ENCODE results near the gene SMG1. TPM values are rescaled to one million over a fixed set of nuclear protein-coding genes. Genes with fewer than 3 reads are reported as not detected.
A peak's percentile ranks its signal among the peaks of the same experiment; 100 is the strongest.
"Not testable (repeated sequence)": the region's sequence is repeated elsewhere in the genome, so short reads cannot be mapped to it uniquely, and the experiment has no call there.

The SMG1 gene
- total RNA-seq, 2 experiments from 2014 or later, result 85.1 to 91.8 TPM

GRCh38 chr16:18774651-18775050 is 151.6 kb downstream of the SMG1 start:
- POLR2A ChIA-PET; H3K9me3 Mint-ChIP-seq; H3K27ac Mint-ChIP-seq; H3K4me1 Mint-ChIP-seq (ENCODE audit: low read depth); H3K27me3 Mint-ChIP-seq; CTCF ChIA-PET; intact Hi-C loops (cut with micrococcal nuclease); H3K36me3 Mint-ChIP-seq; DNase-seq; H3K4me3 Mint-ChIP-seq: not testable (repeated sequence)

GRCh38 chr16:18772171-18772570 is 154.0 kb downstream of the SMG1 start:
- H3K9me3 Mint-ChIP-seq, result not testable (repeated sequence)

GRCh38 chr16:18770336-18770962 is 155.8 kb downstream of the SMG1 start:
- intact Hi-C loops (cut with micrococcal nuclease); H3K4me3 Mint-ChIP-seq: not testable (repeated sequence)

More at GRCh38 chr16:18772171-18772570, 154.0 kb downstream of the SMG1 start:
- CTCF ChIA-PET; H3K36me3 Mint-ChIP-seq; DNase-seq; H3K27ac Mint-ChIP-seq; H3K4me3 Mint-ChIP-seq; H3K27me3 Mint-ChIP-seq; intact Hi-C loops (cut with micrococcal nuclease); POLR2A ChIA-PET: not testable (repeated sequence)
- peaks cover 14% of the 10 kb centered on the region for H3K4me1 Mint-ChIP-seq (ENCODE audit: low read depth)

GRCh38 chr16:18767217-18767616 is 159.0 kb downstream of the SMG1 start:
- peaks cover 15% of the 10 kb centered on the region for H3K4me1 Mint-ChIP-seq (ENCODE audit: low read depth)
- H3K27me3 Mint-ChIP-seq; H3K4me3 Mint-ChIP-seq; H3K36me3 Mint-ChIP-seq; H3K9me3 Mint-ChIP-seq; H3K27ac Mint-ChIP-seq; intact Hi-C loops (cut with micrococcal nuclease); CTCF ChIA-PET: not testable (repeated sequence)
- DNase-seq, result peak; percentile 52
- POLR2A ChIA-PET, result interaction anchor here (0.8 kb wide), 1 partner anchor 20 kb away, joined by 3 read pairs; no protein-coding TSS in a partner anchor

More at GRCh38 chr16:18770336-18770962, 155.8 kb downstream of the SMG1 start:
- CTCF ChIA-PET, result interaction anchor here (1.1 kb wide), 1 partner anchor 31 kb away, joined by 4 read pairs; the partner anchor contains the start of gene ARL6IP1
- H3K36me3 Mint-ChIP-seq, H3K27me3 Mint-ChIP-seq, H3K9me3 Mint-ChIP-seq, POLR2A ChIA-PET, H3K27ac Mint-ChIP-seq: not testable (repeated sequence)
- peaks cover 15% of the 10 kb centered on the region for H3K4me1 Mint-ChIP-seq (ENCODE audit: low read depth)
- peak; percentile 29 for DNase-seq

GRCh38 chr16:18762713-18763112 is 163.5 kb downstream of the SMG1 start:
- intact Hi-C loops (cut with micrococcal nuclease); H3K9me3 Mint-ChIP-seq; H3K4me1 Mint-ChIP-seq (ENCODE audit: low read depth); H3K36me3 Mint-ChIP-seq; H3K4me3 Mint-ChIP-seq; DNase-seq; POLR2A ChIA-PET; H3K27ac Mint-ChIP-seq; CTCF ChIA-PET; H3K27me3 Mint-ChIP-seq: not testable (repeated sequence)

- H3K4me3 Mint-ChIP-seq; H3K27ac Mint-ChIP-seq; H3K9me3 Mint-ChIP-seq; H3K27me3 Mint-ChIP-seq; POLR2A ChIA-PET; intact Hi-C loops (cut with micrococcal nuclease); CTCF ChIA-PET; H3K36me3 Mint-ChIP-seq: not testable (repeated sequence)
- peaks cover 18% of the 10 kb centered on the region for H3K4me1 Mint-ChIP-seq (ENCODE audit: low read depth)
- DNase-seq, result peak; percentile 72
Measured at GRCh38 chr16:18759598-18760520, 166.3 kb downstream of the SMG1 start.

GRCh38 chr16:18757960-18758660 is 168.1 kb downstream of the SMG1 start:
- H3K36me3 Mint-ChIP-seq, POLR2A ChIA-PET, H3K27ac Mint-ChIP-seq: not testable (repeated sequence)

GRCh38 chr16:18756639-18757038 is 169.6 kb downstream of the SMG1 start:
- H3K27ac Mint-ChIP-seq; intact Hi-C loops (cut with micrococcal nuclease); DNase-seq; H3K4me3 Mint-ChIP-seq; H3K27me3 Mint-ChIP-seq; POLR2A ChIA-PET; H3K36me3 Mint-ChIP-seq; H3K9me3 Mint-ChIP-seq; CTCF ChIA-PET: not testable (repeated sequence)
- H3K4me1 Mint-ChIP-seq (ENCODE audit: low read depth), result peaks cover 18% of the 10 kb centered on the region

More at GRCh38 chr16:18757960-18758660, 168.1 kb downstream of the SMG1 start:
- CTCF ChIA-PET; H3K27me3 Mint-ChIP-seq; H3K9me3 Mint-ChIP-seq; intact Hi-C loops (cut with micrococcal nuclease); H3K4me3 Mint-ChIP-seq: not testable (repeated sequence)
- peaks cover 18% of the 10 kb centered on the region for H3K4me1 Mint-ChIP-seq (ENCODE audit: low read depth)
- DNase-seq, result peak; percentile 23

Other genes starting within 250 kb of the SMG1 start
- gene RPS15A, start 136.1 kb downstream of the SMG1 start, total RNA-seq, result 1,000 to 10,000 TPM; 2,060 to 2,087 TPM
- 100 to 1,000 TPM; 110 to 125 TPM for gene ARL6IP1, start 124.9 kb downstream of the SMG1 start, total RNA-seq
- not detected for gene TMC7, start 57.5 kb upstream of the SMG1 start, total RNA-seq
- gene COQ7, start 141.2 kb upstream of the SMG1 start, total RNA-seq, result 10 to 100 TPM; 14.1 to 15.2 TPM
- 1 to 10 TPM; 8.9 to 9.7 TPM for gene ITPRIPL2, start 187.6 kb upstream of the SMG1 start, total RNA-seq
- under 1 TPM in 1 of 2 experiments, not detected in 1; 0.10 TPM for gene SYT17, start 241.8 kb upstream of the SMG1 start, total RNA-seq